Measurements from ENCODE around the gene KRTCAP3. TPM values are rescaled to one million over a fixed set of nuclear protein-coding genes. Genes with fewer than 3 reads are reported as not detected.

KRTCAP3 gene
- total and polyA plus RNA-seq, 9 of the 15 experiments (the other 6 are each of a cell fraction or from before 2014, with no cell fraction given): 0.24 to 1.4 (median 0.73) TPM

GRCh38 chr2:27441226-27441926, 805 bp upstream of the KRTCAP3 start (continued):
- TF ChIP-seq ZNF133 (CRISPR knock-in tag; IDR thresholded peaks at IDR 0.05) (no peak), TCF3 (CRISPR knock-in tag; IDR thresholded peaks at IDR 0.05) (peak; percentile 92), SIN3B (IDR thresholded peaks at IDR 0.05; ENCODE audit: low read depth) (no peak), MTA3 (IDR thresholded peaks at IDR 0.05; ENCODE audit: borderline replicate concordance) (peak; percentile 28; the same call in 1 of the 2 replicates), HMGXB4 (CRISPR knock-in tag; IDR thresholded peaks at IDR 0.05) (no peak), CAMTA2 (CRISPR knock-in tag; conservative IDR thresholded peaks at IDR 0.05) (no peak), MNT (conservative IDR thresholded peaks at IDR 0.05) (0 out of 4 replicates have a peak, but pooled peaks of 1 of the 2 experiments have one; percentile 43), ARID3B (CRISPR knock-in tag; IDR thresholded peaks at IDR 0.05; ENCODE audit: borderline replicate concordance) (no peak), ZNF778 (CRISPR knock-in tag; IDR thresholded peaks at IDR 0.05) (no peak), KDM1A (IDR thresholded peaks at IDR 0.05) (peak; percentile 71 to 87), HNRNPL (IDR thresholded peaks at IDR 0.05; ENCODE audit: low read depth, low read length) (no peak), YY1 (IDR thresholded peaks at IDR 0.05; ENCODE audit: borderline replicate concordance in 1 of 3, control insufficient read depth in 1 of 3, extremely low read depth in 1 of 3, insufficient read depth in 3 of 3, insufficient read length in 1 of 3, insufficient replicate concordance in 2 of 3, low read depth in 1 of 3, low read length in 2 of 3) (peak in 1 of 3 experiments; percentile 11), NCOR1 (IDR thresholded peaks at IDR 0.05) (peak; percentile 86), POLR2AphosphoS5 (IDR thresholded peaks at IDR 0.05; ENCODE audit: control insufficient read depth, insufficient read depth, low read depth, low read length) (peak; percentile 91), ZNF717 (CRISPR knock-in tag; IDR thresholded peaks at IDR 0.05) (no peak), FOSL1 (tag; conservative IDR thresholded peaks at IDR 0.05) (peak; percentile 83), CSDE1 (IDR thresholded peaks at IDR 0.05) (no peak), CEBPG (CRISPR knock-in tag; IDR thresholded peaks at IDR 0.05) (no peak), CEBPG (tag; conservative IDR thresholded peaks at IDR 0.05 in 1 of 2, IDR thresholded peaks at IDR 0.05 in 1 of 2) (no peak), USF2 (CRISPR knock-in tag; IDR thresholded peaks at IDR 0.05) (no peak), GTF2E2 (tag; IDR thresholded peaks at IDR 0.05) (no peak)
